ENCODE measurements around the gene EVI2A. TPM values are rescaled to one million over a fixed set of nuclear protein-coding genes. Genes with fewer than 3 reads are reported as not detected.

Gene EVI2A
- total and polyA plus RNA-seq, 2 of the 13 experiments (the other 11 are each of a cell fraction or from before 2014, with no cell fraction given): not detected

DNA sequence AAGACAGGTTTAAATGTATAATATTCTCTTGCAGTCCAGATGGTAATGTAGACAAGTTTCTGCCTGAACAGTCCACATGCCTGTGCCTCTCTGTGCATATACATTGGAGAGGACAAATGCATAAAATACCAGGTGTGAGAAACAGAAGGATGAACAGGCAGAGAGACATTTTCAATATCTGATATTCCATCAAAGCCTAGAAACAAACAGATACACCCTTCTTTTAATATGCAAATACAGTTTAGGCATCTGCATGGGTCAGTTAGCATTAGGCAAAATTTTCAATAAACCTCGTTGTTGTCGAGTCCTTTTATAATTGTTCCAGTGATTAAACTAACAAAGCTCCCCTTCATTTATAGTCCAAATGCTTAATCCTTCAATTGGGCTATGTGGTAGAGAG lies 25.3 kb downstream of the EVI2A start:
- intact Hi-C loops (cut with micrococcal nuclease; ENCODE audit: unreplicated experiment): no loop called here

GRCh38 chr17:31295489-31295871 lies 25.9 kb downstream of the EVI2A start:
- ATAC-seq: no peak
- H3K9me3 ChIP-seq (ENCODE audit: low read length): no peaks in the 10 kb centered on the region
- no peak overlapping the region for H3K9ac ChIP-seq (ENCODE audit: insufficient read depth, low read depth, low read length)
- no peaks in the 10 kb centered on the region for H4K20me1 ChIP-seq (ENCODE audit: insufficient read depth, low read length)
- H3K4me2 ChIP-seq (ENCODE audit: low read depth, low read length): no peak overlapping the region
- no peaks in the 10 kb centered on the region for H3K79me2 ChIP-seq (ENCODE audit: insufficient read depth, low read length)
- no peak overlapping the region for H3K4me3 ChIP-seq (replicated peaks in 1 of 3; ENCODE audit: insufficient read depth in 1 of 3, low read depth in 2 of 3, low read length in 3 of 3)
- CTCF ChIA-PET (ENCODE audit: low intra/inter-chr PET ratio, low total read pairs): no interaction called here
- in situ Hi-C loops (cut with HindIII; ENCODE audit: extremely low pct_ligation_motif_present, low pct_unique_long_range_greater_than_20kb): no loop called here
- FAIRE-seq: no peak
- BruUV-seq (replicated peaks): no TSS peak
- POLR2A ChIA-PET: no interaction called here
- DNase-seq (ENCODE audit: low spot score): no peak
- intact Hi-C loops (cut with micrococcal nuclease; ENCODE audit: unreplicated experiment): no loop called here
- WGBS (ENCODE audit: low lambda C conversion rate): 88% methylated on average over 1 of the region's 1 CpG
- H3K36me3 ChIP-seq (replicated peaks in 1 of 2; ENCODE audit: control insufficient read depth in 1 of 2, insufficient read depth in 2 of 2, low read length in 2 of 2): no peaks in the 10 kb centered on the region; a peak in 2 of 5 replicates
- no peaks in the 10 kb centered on the region for H3K27me3 ChIP-seq (ENCODE audit: control insufficient read depth in 1 of 2, insufficient read depth in 2 of 2, low read length in 2 of 2)
- H3K27ac ChIP-seq (ENCODE audit: extremely low read length, insufficient read depth, low read length): no peak overlapping the region
- no peaks in the 10 kb centered on the region for H3K4me1 ChIP-seq (ENCODE audit: insufficient read depth, low read length)
- H2AFZ ChIP-seq (ENCODE audit: low read length): no peak overlapping the region
- TF ChIP-seq ZNF317 (CRISPR knock-in tag; IDR thresholded peaks at IDR 0.05) (no peak), SSRP1 (CRISPR knock-in tag; IDR thresholded peaks at IDR 0.05) (no peak), DNMT3B (CRISPR knock-in tag; conservative IDR thresholded peaks at IDR 0.05) (no peak), TCF12 (IDR thresholded peaks at IDR 0.05) (no peak), TCF12 (CRISPR knock-in tag; IDR thresholded peaks at IDR 0.05) (no peak), GFI1 (CRISPR knock-in tag; IDR thresholded peaks at IDR 0.05; ENCODE audit: borderline replicate concordance) (no peak), IKZF5 (CRISPR knock-in tag; IDR thresholded peaks at IDR 0.05) (no peak)
- TF ChIP-seq, protein P1, sequence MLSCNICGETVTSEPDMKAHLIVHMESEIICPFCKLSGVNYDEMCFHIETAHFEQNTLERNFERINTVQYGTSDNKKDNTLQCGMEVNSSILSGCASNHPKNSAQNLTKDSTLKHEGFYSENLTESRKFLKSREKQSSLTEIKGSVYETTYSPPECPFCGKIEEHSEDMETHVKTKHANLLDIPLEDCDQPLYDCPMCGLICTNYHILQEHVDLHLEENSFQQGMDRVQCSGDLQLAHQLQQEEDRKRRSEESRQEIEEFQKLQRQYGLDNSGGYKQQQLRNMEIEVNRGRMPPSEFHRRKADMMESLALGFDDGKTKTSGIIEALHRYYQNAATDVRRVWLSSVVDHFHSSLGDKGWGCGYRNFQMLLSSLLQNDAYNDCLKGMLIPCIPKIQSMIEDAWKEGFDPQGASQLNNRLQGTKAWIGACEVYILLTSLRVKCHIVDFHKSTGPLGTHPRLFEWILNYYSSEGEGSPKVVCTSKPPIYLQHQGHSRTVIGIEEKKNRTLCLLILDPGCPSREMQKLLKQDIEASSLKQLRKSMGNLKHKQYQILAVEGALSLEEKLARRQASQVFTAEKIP (CRISPR knock-in tag; IDR thresholded peaks at IDR 0.05; ENCODE audit: borderline replicate concordance): no peak

More for the DNA sequence above, 25.3 kb downstream of the EVI2A start:
- no peaks in the 10 kb centered on the region for H3K9me3 ChIP-seq (ENCODE audit: low read length)
- no peak overlapping the region for H2AFZ ChIP-seq (ENCODE audit: low read length)
- no peak for DNase-seq (ENCODE audit: low spot score)
- no peak for FAIRE-seq
- no peak overlapping the region for H3K4me2 ChIP-seq (ENCODE audit: low read depth, low read length)
- no peak overlapping the region for H3K4me3 ChIP-seq (replicated peaks in 1 of 3; ENCODE audit: insufficient read depth in 1 of 3, low read depth in 2 of 3, low read length in 3 of 3)
- H4K20me1 ChIP-seq (ENCODE audit: insufficient read depth, low read length): no peaks in the 10 kb centered on the region
- ATAC-seq: no peak
- H3K27me3 ChIP-seq (ENCODE audit: control insufficient read depth in 1 of 2, insufficient read depth in 2 of 2, low read length in 2 of 2): no peaks in the 10 kb centered on the region
- in situ Hi-C loops (cut with HindIII; ENCODE audit: extremely low pct_ligation_motif_present, low pct_unique_long_range_greater_than_20kb): no loop called here
- WGBS (ENCODE audit: low lambda C conversion rate): 93% methylated on average over 2 of the region's 2 CpGs
- no peaks in the 10 kb centered on the region for H3K4me1 ChIP-seq (ENCODE audit: insufficient read depth, low read length)
- no peak overlapping the region for H3K9ac ChIP-seq (ENCODE audit: insufficient read depth, low read depth, low read length)
- H3K79me2 ChIP-seq (ENCODE audit: insufficient read depth, low read length): no peaks in the 10 kb centered on the region
- H3K36me3 ChIP-seq (replicated peaks in 1 of 2; ENCODE audit: control insufficient read depth in 1 of 2, insufficient read depth in 2 of 2, low read length in 2 of 2): no peaks in the 10 kb centered on the region; a peak in 2 of 5 replicates
- ChIA-PET POLR2A (no interaction called here), CTCF (ENCODE audit: low intra/inter-chr PET ratio, low total read pairs) (no interaction called here)
- no TSS peak for BruUV-seq (replicated peaks)
- TF ChIP-seq ZNF782 (CRISPR knock-in tag; IDR thresholded peaks at IDR 0.05; ENCODE audit: borderline replicate concordance) (no peak), RFX5 (IDR thresholded peaks at IDR 0.05; ENCODE audit: low read depth, low read length) (no peak), SIN3B (IDR thresholded peaks at IDR 0.05; ENCODE audit: low read length) (no peak), ZNF567 (CRISPR knock-in tag; IDR thresholded peaks at IDR 0.05; ENCODE audit: borderline replicate concordance) (no peak), CEBPB (IDR thresholded peaks at IDR 0.05; ENCODE audit: borderline replicate concordance, low read depth, low read length) (no peak), ZNF558 (CRISPR knock-in tag; IDR thresholded peaks at IDR 0.05; ENCODE audit: borderline replicate concordance) (no peak), GTF3A (CRISPR knock-in tag; conservative IDR thresholded peaks at IDR 0.05) (no peak), NCOA2 (CRISPR knock-in tag; IDR thresholded peaks at IDR 0.05) (no peak), NFE2 (CRISPR knock-in tag; IDR thresholded peaks at IDR 0.05) (no peak), KDM3A (CRISPR knock-in tag; IDR thresholded peaks at IDR 0.05; ENCODE audit: low read depth) (no peak), TBL1XR1 (IDR thresholded peaks at IDR 0.05; ENCODE audit: borderline replicate concordance, low read length, partially characterized antibody) (no peak), PHF21A (CRISPR knock-in tag; IDR thresholded peaks at IDR 0.05) (no peak)
- TF ChIP-seq, protein P2, sequence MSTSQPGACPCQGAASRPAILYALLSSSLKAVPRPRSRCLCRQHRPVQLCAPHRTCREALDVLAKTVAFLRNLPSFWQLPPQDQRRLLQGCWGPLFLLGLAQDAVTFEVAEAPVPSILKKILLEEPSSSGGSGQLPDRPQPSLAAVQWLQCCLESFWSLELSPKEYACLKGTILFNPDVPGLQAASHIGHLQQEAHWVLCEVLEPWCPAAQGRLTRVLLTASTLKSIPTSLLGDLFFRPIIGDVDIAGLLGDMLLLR (CRISPR knock-in tag; IDR thresholded peaks at IDR 0.05): no peak
- TF ChIP-seq, protein P3, sequence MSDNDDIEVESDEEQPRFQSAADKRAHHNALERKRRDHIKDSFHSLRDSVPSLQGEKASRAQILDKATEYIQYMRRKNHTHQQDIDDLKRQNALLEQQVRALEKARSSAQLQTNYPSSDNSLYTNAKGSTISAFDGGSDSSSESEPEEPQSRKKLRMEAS (IDR thresholded peaks at IDR 0.05): no peak
- no peak overlapping the region for H3K27ac ChIP-seq (ENCODE audit: extremely low read length, insufficient read depth, low read length)

Measured in HepG2 (cell line).